HEK293T (cell line): Measurements from ENCODE around the gene CHD5.

ENCODE experiments used
- CTBP1 ChIP-seq: fragments of 450-650 bp; IDR thresholded peaks from 2 replicates; pipeline ENCODE4 v1.6.1; 2016; ENCODE audit warnings: borderline replicate concordance
- FOXM1 ChIP-seq: fragments of 450-650 bp; IDR thresholded peaks from 2 replicates; pipeline ENCODE4 v1.6.1; 2017; ENCODE audit warnings: mild to moderate bottlenecking, borderline replicate concordance
- SP1 ChIP-seq: fragments of 450-650 bp; IDR thresholded peaks from 2 replicates; pipeline ENCODE4 v1.6.1; 2017
- SUZ12 ChIP-seq: fragments of 450-650 bp; IDR thresholded peaks from 2 replicates; pipeline ENCODE4 v1.6.1; 2016; ENCODE audit warnings: mild to moderate bottlenecking
- TARDBP ChIP-seq: fragments of 450-650 bp; IDR thresholded peaks from 2 replicates; pipeline ENCODE4 v1.6.1; 2016
- ZNF384 ChIP-seq: fragments of 450-650 bp; IDR thresholded peaks from 2 replicates; pipeline ENCODE4 v1.6.1; 2016

GRCh38 chr1:6142734-6143133 is 37.4 kb downstream of the CHD5 start:
- no peak for TF ChIP-seq ZNF384
- no peak for TF ChIP-seq FOXM1
- TF ChIP-seq TARDBP: no peak
- no peak for TF ChIP-seq SUZ12
- TF ChIP-seq CTBP1: no peak
- no peak for TF ChIP-seq SP1
